HepG2 (cell line): ENCODE results near the gene PCAT6. TPM values are rescaled to one million over a fixed set of nuclear protein-coding genes. Genes with fewer than 3 reads are reported as not detected.

Source experiments
- ASH2L ChIP-seq: fragments of 300-600, 200-600 bp; sonication (generic); IDR thresholded peaks from 2 replicates; pipeline ENCODE4 v1.7.0; 2017; ENCODE audit warnings: low read depth, mild to moderate bottlenecking, moderate library complexity, mixed read lengths, low read length; ENCODE audit not compliant: insufficient read length
- BRCA1 ChIP-seq: sonication (generic); formaldehyde crosslinking; IDR thresholded peaks from 2 replicates; pipeline ENCODE4 v1.4.0; 2020; ENCODE audit warnings: missing genetic modification reagents
- CCDC6 ChIP-seq: sonication (generic); formaldehyde crosslinking; IDR thresholded peaks from 2 replicates; pipeline ENCODE4 v1.8.1; 2022; ENCODE audit warnings: mild to moderate bottlenecking, missing genetic modification reagents, moderate library complexity
- CHD4 ChIP-seq: fragments of 200-600 bp; sonication (generic); IDR thresholded peaks from 2 replicates; pipeline ENCODE4 v1.7.0; 2017; ENCODE audit warnings: mild to moderate bottlenecking, low read length, borderline replicate concordance
- CREB1 ChIP-seq, 2 experiments: fragments of 450-650 bp in 1 of 2; IDR thresholded peaks; 2 replicates each; pipeline ENCODE4 v1.6.1; 2016 to 2017; ENCODE audit warnings: control low read depth in 1 of 2, mild to moderate bottlenecking in 1 of 2, missing compliant biosample characterization in 1 of 2, missing genetic modification characterization in 1 of 2
- DRAP1 ChIP-seq: IDR thresholded peaks from 2 replicates; pipeline ENCODE4 v1.6.1; 2016; ENCODE audit warnings: missing genetic modification reagents, missing compliant biosample characterization
- E2F5 ChIP-seq: sonication (generic); formaldehyde crosslinking; conservative IDR thresholded peaks from 2 replicates; pipeline ENCODE4 v1.4.0; 2020; ENCODE audit warnings: missing genetic modification reagents
- ETS1 ChIP-seq: sonication (generic); formaldehyde crosslinking; IDR thresholded peaks from 2 replicates; pipeline ENCODE4 v1.4.0; 2020; ENCODE audit warnings: missing genetic modification reagents
- GABPA ChIP-seq, 2 experiments: IDR thresholded peaks; 2 replicates each; pipeline ENCODE4 v1.6.1; 2011 to 2016; ENCODE audit warnings: low read depth in 2 of 2, low read length in 1 of 2, missing biosample characterization in 1 of 2, missing genetic modification characterization in 1 of 2
- GZF1 ChIP-seq: sonication (generic); formaldehyde crosslinking; IDR thresholded peaks from 2 replicates; pipeline ENCODE4 v1.5.1; 2020; ENCODE audit warnings: mild to moderate bottlenecking, missing genetic modification reagents
- HMG20B ChIP-seq: conservative IDR thresholded peaks from 2 replicates; pipeline ENCODE4 v1.6.1; 2016; ENCODE audit warnings: missing genetic modification reagents, missing compliant biosample characterization
- IKZF1 ChIP-seq: fragments of 450-650 bp; IDR thresholded peaks from 2 replicates; pipeline ENCODE4 v1.7.1; 2016
- MBD4 ChIP-seq: IDR thresholded peaks from 2 replicates; pipeline ENCODE4 v1.6.1; 2012; ENCODE audit warnings: low read length, inconsistent platforms, borderline replicate concordance
- MED8 ChIP-seq: sonication (generic); formaldehyde crosslinking; IDR thresholded peaks from 2 replicates; pipeline ENCODE4 v1.8.1; 2023; ENCODE audit warnings: mild to moderate bottlenecking, missing genetic modification reagents; ENCODE audit not compliant: insufficient replicate concordance
- MEIS2 ChIP-seq: sonication (generic); formaldehyde crosslinking; IDR thresholded peaks from 2 replicates; pipeline ENCODE4 v1.9.0; 2021; ENCODE audit warnings: mild to moderate bottlenecking, missing genetic modification reagents
- NFRKB ChIP-seq: fragments of 450-650 bp; IDR thresholded peaks from 2 replicates; pipeline ENCODE4 v1.6.1; 2017
- NKX3-1 ChIP-seq: sonication (generic); formaldehyde crosslinking; IDR thresholded peaks from 2 replicates; pipeline ENCODE4 v1.5.0; 2020; ENCODE audit warnings: missing genetic modification reagents
- TOPORS ChIP-seq: sonication (generic); formaldehyde crosslinking; IDR thresholded peaks from 2 replicates; pipeline ENCODE4 v1.8.0; 2023; ENCODE audit warnings: mild to moderate bottlenecking, missing genetic modification reagents
- ZBTB14 ChIP-seq: sonication (generic); formaldehyde crosslinking; IDR thresholded peaks from 2 replicates; pipeline ENCODE4 v1.4.0; 2020; ENCODE audit warnings: missing genetic modification reagents
- ZBTB7B ChIP-seq: sonication (generic); formaldehyde crosslinking; IDR thresholded peaks from 2 replicates; pipeline ENCODE4 v1.4.0; 2020; ENCODE audit warnings: missing genetic modification reagents
- ZBTB8A ChIP-seq: sonication (generic); formaldehyde crosslinking; IDR thresholded peaks from 2 replicates; pipeline ENCODE4 v1.4.0; 2020; ENCODE audit warnings: mild to moderate bottlenecking, low read depth, missing genetic modification reagents, borderline replicate concordance
- ZFP41 ChIP-seq: sonication (generic); formaldehyde crosslinking; IDR thresholded peaks from 2 replicates; pipeline ENCODE4 v1.4.0; 2020; ENCODE audit warnings: mild to moderate bottlenecking, missing genetic modification reagents, borderline replicate concordance
- ZIK1 ChIP-seq: sonication (generic); formaldehyde crosslinking; IDR thresholded peaks from 2 replicates; pipeline ENCODE4 v1.5.0; 2020; ENCODE audit warnings: mild to moderate bottlenecking, low read depth, missing genetic modification reagents, borderline replicate concordance
- ZNF496 ChIP-seq: sonication (generic); formaldehyde crosslinking; IDR thresholded peaks from 2 replicates; pipeline ENCODE4 v1.8.1; 2023; ENCODE audit warnings: mild to moderate bottlenecking, moderate library complexity, missing genetic modification reagents; ENCODE audit not compliant: insufficient replicate concordance
- ZNF616 ChIP-seq: sonication (generic); formaldehyde crosslinking; IDR thresholded peaks from 2 replicates; pipeline ENCODE4 v1.5.0; 2020; ENCODE audit warnings: low read depth, mild to moderate bottlenecking, missing genetic modification reagents
- ZNF703 ChIP-seq: sonication (generic); formaldehyde crosslinking; IDR thresholded peaks from 2 replicates; pipeline ENCODE4 v1.5.1; 2020; ENCODE audit warnings: missing genetic modification reagents, mild to moderate bottlenecking, moderate library complexity, borderline replicate concordance
- polyA plus RNA-seq, 8 experiments: library from polyadenylated mRNA; depleted of rRNA in 3 of 8; stranded (reverse) in 7 of 8; unstranded in 1 of 8; fragments of >200 nt; fragmentation: Illumina TruSeq in 4 of 8; extraction: Trizol in 4 of 8; gene quantifications; 2 replicates each; pipeline versions ENCODE4 v1.2.1 to v1.2.3, GENCODE V29; 2011 to 2016; ENCODE audit warnings: low read depth in 4 of 8, missing spikeins in 1 of 8, mixed read lengths in 1 of 8; ENCODE audit not compliant: insufficient read depth in 1 of 8
- total RNA-seq, 5 experiments: library from RNA; depleted of rRNA; stranded (reverse); fragments of >200 nt; fragmentation: Illumina TruSeq; extraction: Trizol; gene quantifications; 2 replicates each; pipeline ENCODE4 v1.2.3, GENCODE V29; 2016; ENCODE audit warnings: low read depth in 1 of 5
- TF ChIP-seq, protein P1 (sequence below): sonication (generic); formaldehyde crosslinking; IDR thresholded peaks from 2 replicates; pipeline ENCODE4 v1.8.0; 2022; ENCODE audit warnings: missing genetic modification reagents, low read depth, mild to moderate bottlenecking, borderline replicate concordance

Gene PCAT6
- total and polyA plus RNA-seq, 2 of the 13 experiments (the other 11 are each of a cell fraction or from before 2014, with no cell fraction given), result 0.60 to 4.4 TPM

GRCh38 chr1:202810615-202811295, at the start of gene PCAT6 (continued):
- no peak for TF ChIP-seq ZBTB14 (CRISPR knock-in tag)
- TF ChIP-seq CHD4, result 0 out of 2 replicates have a peak, but pooled peaks have one; percentile 9
- TF ChIP-seq, protein P1, sequence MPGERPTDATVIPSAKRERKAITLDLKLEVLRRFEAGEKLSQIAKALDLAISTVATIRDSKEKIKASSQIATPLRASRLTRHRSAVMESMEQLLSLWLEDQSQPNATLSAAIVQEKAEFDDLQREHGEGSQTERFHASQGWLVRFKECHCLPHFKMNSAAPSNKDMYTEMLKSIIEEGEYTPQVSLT (CRISPR knock-in tag), result no peak
- TF ChIP-seq MEIS2, result peak; percentile 81
- TF ChIP-seq TOPORS (CRISPR knock-in tag), result no peak
- TF ChIP-seq GZF1 (CRISPR knock-in tag), result 0 out of 2 replicates have a peak, but pooled peaks have one; percentile 53
- peak; percentile 75; the same call in 1 of the 2 replicates for TF ChIP-seq ZIK1
- TF ChIP-seq IKZF1, result no peak
- peak; percentile 90 for TF ChIP-seq ZBTB7B (CRISPR knock-in tag)
- peak; percentile 74 for TF ChIP-seq ASH2L
- TF ChIP-seq NFRKB, result no peak
- no peak for TF ChIP-seq MBD4
- TF ChIP-seq CCDC6 (CRISPR knock-in tag), result no peak; the same call in 1 of the 2 replicates
- no peak for TF ChIP-seq ZNF616 (CRISPR knock-in tag)
- no peak for TF ChIP-seq E2F5
- TF ChIP-seq HMG20B (CRISPR knock-in tag), result peak; percentile 72
- TF ChIP-seq ETS1, result no peak
- TF ChIP-seq DRAP1, result peak; percentile 87
- no peak for TF ChIP-seq ZBTB8A
- TF ChIP-seq NKX3-1, result no peak; the same call in 1 of the 2 replicates
- no peak for TF ChIP-seq BRCA1
- TF ChIP-seq ZNF496 (CRISPR knock-in tag), result no peak
- TF ChIP-seq GABPA (IDR thresholded peaks at IDR 0.05; ENCODE audit: low read depth, low read length), result no peak
- TF ChIP-seq GABPA (CRISPR knock-in tag; IDR thresholded peaks at IDR 0.05; ENCODE audit: low read depth), result peak; percentile 62; the same call in 1 of the 2 replicates
- TF ChIP-seq ZNF703, result 0 out of 2 replicates have a peak, but pooled peaks have one; percentile 21
- peak; percentile 82 for TF ChIP-seq CREB1 (IDR thresholded peaks at IDR 0.05)
- TF ChIP-seq CREB1 (CRISPR knock-in tag; IDR thresholded peaks at IDR 0.05), result peak; percentile 92
- TF ChIP-seq MED8 (CRISPR knock-in tag), result peak; percentile 53
- TF ChIP-seq ZFP41, result no peak
